HCT116 (cell line): ENCODE results near the gene PPP2R5C. TPM values are rescaled to one million over a fixed set of nuclear protein-coding genes. Genes with fewer than 3 reads are reported as not detected.

Experiments used
- ATAC-seq: fragments of 200-7000 bp; cut with Tn5 transposase; 2 replicates; pipeline ENCODE4 v1.9.1; 2020; ENCODE audit warnings: mild to moderate bottlenecking, moderate library complexity
- BruUV-seq: library from RNA; stranded (reverse); fragments of 400-500 nt; replicated peaks from 2 replicates; lab custom pipeline; 2021; lab: Mats Ljungman, UMichigan
- CTCF ChIA-PET: fragments of 300-600 bp; sonication (Branson Sonifier 250); formaldehyde crosslinking; loops from one replicate; lab custom pipeline; 2021; ENCODE audit warnings: antibody characterized with exemption; lab: Charles Lee
- POLR2A ChIA-PET: fragments of 300-600, 350-600 bp; sonication (Branson Sonifier 250); formaldehyde crosslinking; loops from one replicate; lab custom pipeline; 2021; ENCODE audit warnings: antibody characterized with exemption; lab: Charles Lee
- RAD21 ChIA-PET, 2 experiments: fragments of 300-600 bp; sonication (Branson Sonifier 250); formaldehyde crosslinking; loops; one replicate each; lab custom pipeline; 2023; ENCODE audit warnings: low total read pairs in 2 of 2; ENCODE audit not compliant: uncharacterized antibody in 2 of 2, unreplicated experiment in 2 of 2, low non-redundant PET in 1 of 2; lab: Charles Lee
- DNase-seq: peaks from one replicate; pipeline ENCODE4 v3.0.0-alpha.2; 2010; ENCODE audit warnings: low read depth, low spot score
- H2AFZ ChIP-seq: fragments of 200-600 bp; shearing (Covaris generic), sonication (generic); 2 replicates; pipeline ENCODE4 v1.6.1; 2017; ENCODE audit warnings: low read depth, mixed run types, mixed read lengths, antibody characterized with exemption, low read length; ENCODE audit not compliant: poor library complexity, severe bottlenecking
- H3K27ac ChIP-seq: 2 replicates; pipeline ENCODE4 v1.5.1; 2012; ENCODE audit warnings: low read depth, low read length
- H3K27me3 ChIP-seq: fragments of 200-600 bp; sonication (generic); 2 replicates; pipeline ENCODE4 v1.6.1; 2016; ENCODE audit warnings: mixed run types, low read length, mixed read lengths; ENCODE audit not compliant: insufficient read depth
- H3K36me3 ChIP-seq, 2 experiments: fragments of 200-500 bp in 1 of 2; fragments of 200-600 bp in 1 of 2; sonication (Bioruptor generic) in 1 of 2; sonication (generic) in 1 of 2; 2 replicates each; pipeline versions ENCODE4 v1.5.1 to v1.6.1; 2014 to 2016; ENCODE audit warnings: low read length in 2 of 2, inconsistent platforms in 1 of 2, mixed read lengths in 1 of 2, mixed run types in 1 of 2; ENCODE audit not compliant: insufficient read depth in 2 of 2, control insufficient read depth in 1 of 2
- H3K4me1 ChIP-seq, 2 experiments: fragments of 200-600 bp in 1 of 2; sonication (generic) in 1 of 2; 2 replicates each; pipeline versions ENCODE4 v1.5.1 to v1.6.1; 2012 to 2017; ENCODE audit warnings: low read length in 2 of 2, inconsistent platforms in 1 of 2, mild to moderate bottlenecking in 1 of 2, mixed read lengths in 1 of 2, mixed run types in 1 of 2, moderate library complexity in 1 of 2; ENCODE audit not compliant: insufficient read depth in 2 of 2, control insufficient read depth in 1 of 2
- H3K4me2 ChIP-seq: fragments of 200-600 bp; sonication (generic); 2 replicates; pipeline ENCODE4 v1.6.1; 2017; ENCODE audit warnings: mixed run types, low read length, mixed read lengths
- H3K4me3 ChIP-seq, 2 experiments: fragments of 200-600 bp in 1 of 2; sonication (generic) in 1 of 2; replicated peaks in 1 of 2; 2 replicates each; pipeline ENCODE4 v1.5.1; 2011 to 2016; ENCODE audit warnings: low read length in 2 of 2, control low read depth in 1 of 2, low read depth in 1 of 2, mild to moderate bottlenecking in 1 of 2, mixed read lengths in 1 of 2, mixed run types in 1 of 2
- H3K79me2 ChIP-seq: fragments of 200-600 bp; sonication (generic); 2 replicates; pipeline ENCODE4 v1.6.1; 2017; ENCODE audit warnings: mild to moderate bottlenecking, mixed run types, low read length, moderate library complexity, mixed read lengths; ENCODE audit not compliant: insufficient read depth
- H3K9ac ChIP-seq: fragments of 200-600 bp; sonication (generic); 2 replicates; pipeline ENCODE4 v1.6.1; 2016; ENCODE audit warnings: low read length, mixed read lengths
- H3K9me2 ChIP-seq: fragments of 200-600 bp; sonication (generic), shearing (Covaris generic); 2 replicates; pipeline ENCODE4 v1.6.1; 2017; ENCODE audit warnings: mixed run types, mild to moderate bottlenecking, moderate library complexity; ENCODE audit not compliant: insufficient read depth
- H3K9me3 ChIP-seq, 2 experiments: fragments of 200-500 bp in 1 of 2; fragments of 200-600 bp in 1 of 2; sonication (Bioruptor generic) in 1 of 2; sonication (generic) in 1 of 2; 2 replicates each; pipeline ENCODE4 v1.6.1; 2014 to 2017; ENCODE audit warnings: low read length in 2 of 2, mixed read lengths in 2 of 2, inconsistent platforms in 1 of 2, low read depth in 1 of 2, mild to moderate bottlenecking in 1 of 2, mixed run types in 1 of 2, moderate library complexity in 1 of 2; ENCODE audit not compliant: control insufficient read depth in 1 of 2, insufficient read depth in 1 of 2
- H4K20me1 ChIP-seq: fragments of 200-600 bp; sonication (generic), shearing (Covaris generic); 2 replicates; pipeline ENCODE4 v1.6.1; 2017; ENCODE audit warnings: mixed run types, mild to moderate bottlenecking, moderate library complexity; ENCODE audit not compliant: insufficient read depth
- EZH2 ChIP-seq: fragments of 200-600 bp; sonication (generic); IDR thresholded peaks from 2 replicates; pipeline ENCODE4 v1.6.1; 2017; ENCODE audit warnings: antibody characterized with exemption, mixed run types
- POLR2A ChIP-seq: IDR thresholded peaks from 2 replicates; pipeline ENCODE4 v1.7.0; 2011; ENCODE audit warnings: borderline replicate concordance; ENCODE audit not compliant: insufficient read depth, insufficient read length; ENCODE audit errors: extremely low read depth
- SIN3A ChIP-seq: IDR thresholded peaks from 2 replicates; pipeline ENCODE4 v1.6.1; 2012; ENCODE audit warnings: low read depth
- TCF7L2 ChIP-seq: IDR thresholded peaks from 2 replicates; pipeline ENCODE4 v1.7.0; 2011; ENCODE audit warnings: borderline replicate concordance, inconsistent platforms; ENCODE audit not compliant: insufficient read depth, insufficient read length; ENCODE audit errors: extremely low read depth
- ZNF274 ChIP-seq: fragments of 200-500 bp; sonication (Bioruptor generic); IDR thresholded peaks from 2 replicates; pipeline ENCODE4 v1.6.1; 2014; ENCODE audit warnings: mild to moderate bottlenecking, low read depth, low read length, inconsistent platforms
- intact Hi-C: fragments of 100-400 bp; cut with micrococcal nuclease; formaldehyde crosslinking; loops from 2 replicates; pipeline ENCODE4 v1.10.0; 2022
- total RNA-seq: library from RNA; stranded (reverse); gene quantifications from one replicate; pipeline ENCODE4 v1.2.1, GENCODE V29; 2021; ENCODE audit not compliant: unreplicated experiment
- TF ChIP-seq, protein P1 (sequence below): IDR thresholded peaks from 2 replicates; pipeline ENCODE4 v1.6.1; 2012; ENCODE audit warnings: low read depth
- TF ChIP-seq, protein P2 (sequence below): IDR thresholded peaks from 2 replicates; pipeline ENCODE4 v1.6.1; 2012
- TF ChIP-seq, protein P3 (sequence below): IDR thresholded peaks from 2 replicates; pipeline ENCODE4 v1.6.1; 2011; ENCODE audit warnings: mild to moderate bottlenecking, low read length, moderate library complexity; ENCODE audit not compliant: insufficient replicate concordance; ENCODE audit errors: extremely low read depth

PPP2R5C gene
- total RNA-seq, 1 experiment from 2014 or later = 117 TPM

DNA sequence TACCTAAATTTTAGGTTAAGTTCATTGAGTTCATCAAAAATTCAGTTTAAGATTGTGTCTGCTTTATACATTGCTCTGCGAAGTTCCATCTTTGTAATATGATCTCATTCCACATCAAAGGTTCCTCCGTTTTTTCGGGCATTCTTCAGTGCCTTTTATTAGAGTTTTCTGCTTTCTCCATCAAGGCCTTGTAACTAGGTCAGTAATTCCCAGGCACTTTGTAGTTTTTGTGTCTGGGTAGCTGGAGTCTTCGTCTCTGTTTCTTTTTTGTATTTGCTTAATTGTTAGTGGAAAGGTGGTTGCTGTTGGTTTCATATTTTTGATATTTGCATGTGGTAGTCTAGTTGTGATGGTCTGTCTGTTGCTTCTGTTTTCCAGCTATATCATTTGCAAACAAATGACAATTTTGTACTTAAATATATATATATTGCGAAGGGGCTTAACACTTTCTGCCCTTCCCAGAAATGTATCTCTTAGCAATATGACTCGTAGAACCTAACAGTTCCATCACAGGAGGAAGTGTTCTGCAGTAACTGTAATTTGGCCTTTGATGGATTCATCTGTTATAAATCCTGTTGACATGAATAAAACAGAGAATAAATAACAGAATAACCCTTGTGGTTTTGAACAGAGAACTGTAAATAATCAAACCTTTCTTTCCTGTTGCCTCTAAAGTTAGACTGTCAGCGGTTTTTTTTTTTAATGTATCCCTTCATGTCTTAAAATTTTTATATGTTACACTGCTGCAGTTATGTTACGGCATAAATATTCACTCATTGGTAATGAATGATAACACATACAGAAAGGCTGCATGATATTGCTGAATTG, 114.4 kb downstream of the PPP2R5C start:
- no peak overlapping the region for H3K27ac ChIP-seq
- ChIA-PET RAD21 (no interaction called here), CTCF (no interaction called here), POLR2A (no interaction called here)
- TF ChIP-seq, protein P1, sequence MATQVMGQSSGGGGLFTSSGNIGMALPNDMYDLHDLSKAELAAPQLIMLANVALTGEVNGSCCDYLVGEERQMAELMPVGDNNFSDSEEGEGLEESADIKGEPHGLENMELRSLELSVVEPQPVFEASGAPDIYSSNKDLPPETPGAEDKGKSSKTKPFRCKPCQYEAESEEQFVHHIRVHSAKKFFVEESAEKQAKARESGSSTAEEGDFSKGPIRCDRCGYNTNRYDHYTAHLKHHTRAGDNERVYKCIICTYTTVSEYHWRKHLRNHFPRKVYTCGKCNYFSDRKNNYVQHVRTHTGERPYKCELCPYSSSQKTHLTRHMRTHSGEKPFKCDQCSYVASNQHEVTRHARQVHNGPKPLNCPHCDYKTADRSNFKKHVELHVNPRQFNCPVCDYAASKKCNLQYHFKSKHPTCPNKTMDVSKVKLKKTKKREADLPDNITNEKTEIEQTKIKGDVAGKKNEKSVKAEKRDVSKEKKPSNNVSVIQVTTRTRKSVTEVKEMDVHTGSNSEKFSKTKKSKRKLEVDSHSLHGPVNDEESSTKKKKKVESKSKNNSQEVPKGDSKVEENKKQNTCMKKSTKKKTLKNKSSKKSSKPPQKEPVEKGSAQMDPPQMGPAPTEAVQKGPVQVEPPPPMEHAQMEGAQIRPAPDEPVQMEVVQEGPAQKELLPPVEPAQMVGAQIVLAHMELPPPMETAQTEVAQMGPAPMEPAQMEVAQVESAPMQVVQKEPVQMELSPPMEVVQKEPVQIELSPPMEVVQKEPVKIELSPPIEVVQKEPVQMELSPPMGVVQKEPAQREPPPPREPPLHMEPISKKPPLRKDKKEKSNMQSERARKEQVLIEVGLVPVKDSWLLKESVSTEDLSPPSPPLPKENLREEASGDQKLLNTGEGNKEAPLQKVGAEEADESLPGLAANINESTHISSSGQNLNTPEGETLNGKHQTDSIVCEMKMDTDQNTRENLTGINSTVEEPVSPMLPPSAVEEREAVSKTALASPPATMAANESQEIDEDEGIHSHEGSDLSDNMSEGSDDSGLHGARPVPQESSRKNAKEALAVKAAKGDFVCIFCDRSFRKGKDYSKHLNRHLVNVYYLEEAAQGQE = no peak
- TF ChIP-seq ZNF274 (no peak), TCF7L2 (peak; percentile 80)
- no peak overlapping the region for H2AFZ ChIP-seq
- H3K9me3 ChIP-seq = no peaks in the 10 kb centered on the region
- intact Hi-C loops = no loop called here
- peak overlapping the region; percentile 43 for H3K4me2 ChIP-seq
- H3K9me2 ChIP-seq = no peaks in the 10 kb centered on the region
- peaks cover 18 to 34% of the 10 kb centered on the region in 2 experiments for H3K4me1 ChIP-seq
- ATAC-seq (no peak), DNase-seq (no peak)
- no peak overlapping the region for H3K9ac ChIP-seq
- H3K79me2 ChIP-seq = peaks cover 64% of the 10 kb centered on the region
- no peak overlapping the region for H3K4me3 ChIP-seq
- no peaks in the 10 kb centered on the region for H3K36me3 ChIP-seq
- no peaks in the 10 kb centered on the region for H3K27me3 ChIP-seq
- BruUV-seq = no TSS peak
- H4K20me1 ChIP-seq = no peaks in the 10 kb centered on the region

DNA sequence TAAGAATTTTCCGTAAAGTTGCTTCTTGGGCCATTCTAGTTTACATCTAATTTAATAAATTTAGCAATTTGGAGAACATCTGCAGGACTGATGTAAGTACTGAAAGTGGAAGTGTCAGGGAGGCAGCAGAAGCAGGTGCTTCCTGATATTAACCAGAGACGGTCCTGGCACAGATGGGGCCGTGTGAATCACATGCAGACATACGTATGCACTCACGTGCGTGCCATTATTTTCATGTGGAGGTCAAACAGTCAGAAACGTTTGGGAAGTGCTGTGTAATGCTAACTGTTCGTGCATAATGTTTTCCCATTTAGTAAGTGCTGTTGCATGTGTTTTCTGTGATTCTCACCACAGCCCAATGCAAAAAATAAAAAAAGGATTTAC, 115.0 kb downstream of the PPP2R5C start:
- TF ChIP-seq, protein P2, sequence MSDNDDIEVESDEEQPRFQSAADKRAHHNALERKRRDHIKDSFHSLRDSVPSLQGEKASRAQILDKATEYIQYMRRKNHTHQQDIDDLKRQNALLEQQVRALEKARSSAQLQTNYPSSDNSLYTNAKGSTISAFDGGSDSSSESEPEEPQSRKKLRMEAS = no peak
- no peak for TF ChIP-seq EZH2
- TF ChIP-seq POLR2A = no peak
- TF ChIP-seq, protein P3, sequence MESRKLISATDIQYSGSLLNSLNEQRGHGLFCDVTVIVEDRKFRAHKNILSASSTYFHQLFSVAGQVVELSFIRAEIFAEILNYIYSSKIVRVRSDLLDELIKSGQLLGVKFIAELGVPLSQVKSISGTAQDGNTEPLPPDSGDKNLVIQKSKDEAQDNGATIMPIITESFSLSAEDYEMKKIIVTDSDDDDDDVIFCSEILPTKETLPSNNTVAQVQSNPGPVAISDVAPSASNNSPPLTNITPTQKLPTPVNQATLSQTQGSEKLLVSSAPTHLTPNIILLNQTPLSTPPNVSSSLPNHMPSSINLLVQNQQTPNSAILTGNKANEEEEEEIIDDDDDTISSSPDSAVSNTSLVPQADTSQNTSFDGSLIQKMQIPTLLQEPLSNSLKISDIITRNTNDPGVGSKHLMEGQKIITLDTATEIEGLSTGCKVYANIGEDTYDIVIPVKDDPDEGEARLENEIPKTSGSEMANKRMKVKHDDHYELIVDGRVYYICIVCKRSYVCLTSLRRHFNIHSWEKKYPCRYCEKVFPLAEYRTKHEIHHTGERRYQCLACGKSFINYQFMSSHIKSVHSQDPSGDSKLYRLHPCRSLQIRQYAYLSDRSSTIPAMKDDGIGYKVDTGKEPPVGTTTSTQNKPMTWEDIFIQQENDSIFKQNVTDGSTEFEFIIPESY = no peak
- TF ChIP-seq ZNF274 = no peak
- no peak for TF ChIP-seq TCF7L2
- no peak for TF ChIP-seq SIN3A
- Histone ChIP-seq H2AFZ (no peak overlapping the region), H3K9ac (no peak overlapping the region), H3K27me3 (no peaks in the 10 kb centered on the region), H3K4me2 (peak overlapping the region; percentile 43), H3K4me3 (no peak overlapping the region), H3K27ac (no peak overlapping the region), H3K36me3 (no peaks in the 10 kb centered on the region), H4K20me1 (no peaks in the 10 kb centered on the region), H3K9me3 (no peaks in the 10 kb centered on the region), H3K9me2 (no peaks in the 10 kb centered on the region), H3K79me2 (peaks cover 60% of the 10 kb centered on the region), H3K4me1 (peaks cover 18 to 34% of the 10 kb centered on the region in 2 experiments)
- no TSS peak for BruUV-seq
- intact Hi-C loops = no loop called here
- POLR2A ChIA-PET = no interaction called here
- RAD21 ChIA-PET = no interaction called here
- CTCF ChIA-PET = no interaction called here
- ATAC-seq (no peak), DNase-seq (no peak)
